Measurements from ENCODE around the gene RPS6KC1. TPM values are rescaled to one million over a fixed set of nuclear protein-coding genes. Genes with fewer than 3 reads are reported as not detected.
A peak's percentile ranks its signal among the peaks of the same experiment; 100 is the strongest.

The RPS6KC1 gene
- total RNA-seq, 1 donor, result 35.1 TPM

DNA sequence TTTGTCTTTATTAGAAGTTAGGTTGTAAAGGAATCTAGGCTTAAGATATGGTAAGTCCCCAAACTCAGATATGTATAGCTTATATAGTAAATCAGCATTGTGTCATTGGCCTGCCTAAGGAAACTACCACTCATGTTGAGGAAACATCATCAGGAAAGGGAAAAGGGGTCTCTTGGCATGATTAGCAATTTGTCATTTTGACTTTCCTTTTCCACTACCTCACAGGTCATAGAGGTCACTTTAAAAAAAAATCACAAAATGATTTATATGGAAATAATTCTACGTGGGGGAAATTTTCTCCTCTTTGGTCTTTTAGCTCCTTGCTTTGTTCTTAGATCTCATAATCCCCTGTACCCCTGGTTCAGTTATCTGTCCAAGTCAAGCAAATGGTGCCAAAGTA lies 213.5 kb downstream of the RPS6KC1 start:
- DNase-seq (ENCODE audit: insufficient read length, low spot score, missing footprints), result no peak
- no peak overlapping the region for H2AFZ ChIP-seq (ENCODE audit: low read length)
- no peaks in the 10 kb centered on the region for H4K20me1 ChIP-seq (ENCODE audit: insufficient read depth, low read length)
- peaks cover 4% of the 10 kb centered on the region for H3K4me1 ChIP-seq (ENCODE audit: insufficient read depth, low read length)
- H3K27me3 ChIP-seq (ENCODE audit: insufficient read depth, low read length), result no peaks in the 10 kb centered on the region
- no peak overlapping the region for H3K4me2 ChIP-seq (ENCODE audit: insufficient read depth, low read length)
- no peaks in the 10 kb centered on the region for H3K9me3 ChIP-seq (ENCODE audit: low read depth, low read length)
- H3K27ac ChIP-seq (ENCODE audit: low read depth, low read length), result no peak overlapping the region
- H3K36me3 ChIP-seq (ENCODE audit: insufficient read depth, low read length), result peaks cover 17% of the 10 kb centered on the region
- no peaks in the 10 kb centered on the region for H3K79me2 ChIP-seq (ENCODE audit: insufficient read depth, low read length)
- no peak for TF ChIP-seq CTCF (IDR thresholded peaks at IDR 0.05; ENCODE audit: extremely low read depth, low read depth, low read length)
- no peak overlapping the region for H3K4me3 ChIP-seq (ENCODE audit: insufficient read depth, low read length)

- H3K79me2 ChIP-seq (ENCODE audit: insufficient read depth, low read length), result no peaks in the 10 kb centered on the region
- no peak overlapping the region for H3K27ac ChIP-seq (ENCODE audit: low read depth, low read length)
- H3K4me2 ChIP-seq (ENCODE audit: insufficient read depth, low read length), result no peak overlapping the region
- no peak overlapping the region for H3K4me3 ChIP-seq (ENCODE audit: insufficient read depth, low read length)
- peaks cover 4% of the 10 kb centered on the region for H3K4me1 ChIP-seq (ENCODE audit: insufficient read depth, low read length)
- no peaks in the 10 kb centered on the region for H3K9me3 ChIP-seq (ENCODE audit: low read depth, low read length)
- H3K36me3 ChIP-seq (ENCODE audit: insufficient read depth, low read length), result peaks cover 17% of the 10 kb centered on the region
- H3K27me3 ChIP-seq (ENCODE audit: insufficient read depth, low read length), result no peaks in the 10 kb centered on the region
- no peak for TF ChIP-seq CTCF (IDR thresholded peaks at IDR 0.05; ENCODE audit: extremely low read depth, low read depth, low read length)
- no peaks in the 10 kb centered on the region for H4K20me1 ChIP-seq (ENCODE audit: insufficient read depth, low read length)
- DNase-seq (ENCODE audit: insufficient read length, low spot score, missing footprints), result no peak
- no peak overlapping the region for H2AFZ ChIP-seq (ENCODE audit: low read length)
Measured at GRCh38 chr1:213266983-213267772, 216.1 kb downstream of the RPS6KC1 start.

GRCh38 chr1:213268221-213268620 lies 217.2 kb downstream of the RPS6KC1 start:
- Histone ChIP-seq H3K4me1 (ENCODE audit: insufficient read depth, low read length) (peaks cover 4% of the 10 kb centered on the region), H3K4me2 (ENCODE audit: insufficient read depth, low read length) (no peak overlapping the region), H3K27me3 (ENCODE audit: insufficient read depth, low read length) (no peaks in the 10 kb centered on the region), H3K36me3 (ENCODE audit: insufficient read depth, low read length) (peaks cover 16% of the 10 kb centered on the region), H3K79me2 (ENCODE audit: insufficient read depth, low read length) (no peaks in the 10 kb centered on the region), H3K4me3 (ENCODE audit: insufficient read depth, low read length) (no peak overlapping the region), H3K9me3 (ENCODE audit: low read depth, low read length) (no peaks in the 10 kb centered on the region), H2AFZ (ENCODE audit: low read length) (no peak overlapping the region), H4K20me1 (ENCODE audit: insufficient read depth, low read length) (no peaks in the 10 kb centered on the region), H3K27ac (ENCODE audit: low read depth, low read length) (no peak overlapping the region)
- TF ChIP-seq CTCF (IDR thresholded peaks at IDR 0.05; ENCODE audit: extremely low read depth, low read depth, low read length), result no peak
- peak; percentile 32 for DNase-seq (ENCODE audit: insufficient read length, low spot score, missing footprints)

DNA sequence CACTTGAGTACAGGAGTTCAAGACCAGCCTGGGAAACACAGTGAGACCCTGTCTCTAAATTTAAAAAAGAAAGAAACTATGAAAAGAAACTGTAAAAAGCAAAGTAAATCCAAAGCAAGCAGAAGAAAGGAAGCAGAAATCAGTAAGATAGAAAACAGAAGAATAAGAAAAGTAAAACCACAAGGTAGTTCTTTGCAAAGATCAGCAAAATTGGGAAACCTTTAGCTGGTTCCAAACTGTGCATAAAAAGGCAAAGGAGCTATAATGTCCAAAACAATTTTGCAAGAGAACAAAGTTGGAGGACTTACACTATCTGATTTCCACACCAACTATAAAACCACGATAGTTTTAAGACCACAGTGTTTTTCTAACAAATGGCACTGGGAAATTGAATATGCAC lies 218.8 kb downstream of the RPS6KC1 start:
- Histone ChIP-seq H2AFZ (ENCODE audit: low read length) (no peak overlapping the region), H3K4me1 (ENCODE audit: insufficient read depth, low read length) (peaks cover 4% of the 10 kb centered on the region), H3K4me2 (ENCODE audit: insufficient read depth, low read length) (no peak overlapping the region), H3K27me3 (ENCODE audit: insufficient read depth, low read length) (no peaks in the 10 kb centered on the region), H3K27ac (ENCODE audit: low read depth, low read length) (no peak overlapping the region), H3K9me3 (ENCODE audit: low read depth, low read length) (no peaks in the 10 kb centered on the region), H3K4me3 (ENCODE audit: insufficient read depth, low read length) (no peak overlapping the region), H3K36me3 (ENCODE audit: insufficient read depth, low read length) (peaks cover 14% of the 10 kb centered on the region), H4K20me1 (ENCODE audit: insufficient read depth, low read length) (no peaks in the 10 kb centered on the region), H3K79me2 (ENCODE audit: insufficient read depth, low read length) (no peaks in the 10 kb centered on the region)
- DNase-seq (ENCODE audit: insufficient read length, low spot score, missing footprints), result no peak
- TF ChIP-seq CTCF (IDR thresholded peaks at IDR 0.05; ENCODE audit: extremely low read depth, low read depth, low read length), result no peak

Measured in osteoblast (primary cell).